Sigmoid colon (tissue), 7 donors: ENCODE data around the gene TWF2. TPM values are rescaled to one million over a fixed set of nuclear protein-coding genes. Genes with fewer than 3 reads are reported as not detected.
A peak's percentile ranks its signal among the peaks of the same experiment; 100 is the strongest.

Source experiments
- DNase-seq: peaks from one replicate; pipeline ENCODE4 v3.0.0-alpha.2; 2019
- H3K27ac ChIP-seq, 4 donors: fragments of 200-600 bp; sonication (generic); one replicate each; pipeline ENCODE4 v1.5.1; 2016 to 2019; ENCODE audit warnings: mild to moderate bottlenecking in 1 of 4
- H3K27me3 ChIP-seq, 3 donors: fragments of 200-600 bp; sonication (generic); one replicate each; pipeline ENCODE4 v1.5.1; 2019; ENCODE audit warnings: mild to moderate bottlenecking in 1 of 3
- H3K36me3 ChIP-seq, 4 donors: fragments of 200-600 bp; sonication (generic); one replicate each; pipeline ENCODE4 v1.5.1; 2016 to 2019
- H3K4me1 ChIP-seq, 4 donors: fragments of 200-600 bp; sonication (generic); one replicate each; pipeline ENCODE4 v1.5.1; 2017 to 2019
- H3K4me3 ChIP-seq, 4 donors: fragments of 200-600 bp; sonication (generic); one replicate each; pipeline ENCODE4 v1.5.1; 2017 to 2019; ENCODE audit warnings: mild to moderate bottlenecking in 2 of 4, moderate library complexity in 1 of 4
- H3K9me3 ChIP-seq, 4 donors: fragments of 200-600 bp in 3 of 4; sonication (generic) in 3 of 4; one replicate each; pipeline versions ENCODE4 v1.5.1 to v1.6.1; 2013 to 2019
- EP300 ChIP-seq, 4 donors: sonication (generic); formaldehyde crosslinking; IDR thresholded peaks; one replicate each; pipeline ENCODE4 v1.6.1; 2017; ENCODE audit warnings: antibody characterized with exemption in 4 of 4
- POLR2A ChIP-seq, 2 donors: fragments of 450-650 bp; IDR thresholded peaks; one replicate each; pipeline ENCODE4 v1.6.1; 2016; ENCODE audit warnings: antibody characterized with exemption in 2 of 2, mild to moderate bottlenecking in 2 of 2, moderate library complexity in 2 of 2
- POLR2AphosphoS5 ChIP-seq, 4 donors: sonication (generic); formaldehyde crosslinking; IDR thresholded peaks; one replicate each; pipeline ENCODE4 v1.6.1; 2017; ENCODE audit warnings: antibody characterized with exemption in 4 of 4
- WGBS, 2 donors: extraction: QIAGEN DNeasy Blood & Tissue Kit; methylation state at CpG; one replicate each; pipeline ENCODE4 v1.1.7; 2013; 5-methylcytosine and 5-hydroxymethylcytosine counted together
- intact Hi-C: fragments of 100-400 bp; cut with DNase I; formaldehyde crosslinking; loops from one replicate; pipeline ENCODE4 v1.15.1; 2023
- polyA plus RNA-seq, 3 donors: library from polyadenylated mRNA; stranded (reverse); fragments of 200-250 nt; gene quantifications; one replicate each; pipeline ENCODE4 v1.2.3, GENCODE V29; 2013
- total RNA-seq, 4 donors: library from RNA; depleted of rRNA; stranded (reverse); fragments of >200 nt; gene quantifications; one replicate each; pipeline ENCODE4 v1.1.0, GENCODE V29; 2016
- TF ChIP-seq, protein P1 (sequence below), 4 experiments: fragments of 450-650 bp in 3 of 4; fragments of 200-600 bp in 1 of 4; IDR thresholded peaks; one replicate each; pipeline ENCODE4 v1.5.1; 2016 to 2019; ENCODE audit warnings: antibody characterized with exemption in 4 of 4, mild to moderate bottlenecking in 3 of 4, moderate library complexity in 2 of 4
- donor health status: healthy with polysubstance abuse.
- donor health status: Bipolar disorder and iron deficiency.
- donor health status: healthy.

The TWF2 gene
- total and polyA plus RNA-seq, 7 donors = 40.4 to 79.3 (median 57.3) TPM

DNA sequence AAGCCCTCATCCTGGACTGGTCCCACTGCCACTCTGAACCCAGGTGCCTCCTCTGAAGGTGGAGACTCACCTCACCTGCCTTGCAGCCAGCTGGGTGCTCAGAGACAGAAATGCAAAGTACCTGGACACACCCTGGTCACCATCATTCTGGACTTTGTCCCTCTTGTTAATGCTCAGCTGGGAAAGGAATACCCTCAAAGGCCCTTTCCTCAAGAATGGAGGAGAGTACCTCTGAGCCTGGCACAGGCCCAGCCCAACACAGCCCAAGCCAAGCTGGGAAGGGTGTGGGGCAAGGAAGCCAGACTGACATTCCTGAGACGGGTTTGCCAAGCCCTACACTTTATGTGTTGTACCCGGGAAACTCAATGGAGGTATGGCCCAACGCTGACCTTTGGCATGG, 42.0 kb downstream of the TWF2 start:
- H3K9me3 ChIP-seq = no peaks in the 10 kb centered on the region
- H3K4me1 ChIP-seq = peaks cover 0 to 68% (median 50%) of the 10 kb centered on the region in 4 donors
- peaks cover 0 to 11% (median 3%) of the 10 kb centered on the region in 4 donors for H3K36me3 ChIP-seq
- DNase-seq = no peak
- no peaks in the 10 kb centered on the region for H3K27me3 ChIP-seq
- intact Hi-C loops = loop anchor here (5.0 kb wide), 2 partner anchors 140 to 255 kb away; partner anchors contain the start of genes DUSP7, PARP3 and RRP9
- whole genome bisulfite sequencing, 2 donors = 12 to 60% methylated on average over 3 of the region's 3 CpGs
- TF ChIP-seq EP300 (IDR thresholded peaks at IDR 0.05) (no peak), POLR2AphosphoS5 (IDR thresholded peaks at IDR 0.05) (no peak), POLR2A (IDR thresholded peaks at IDR 0.05) (no peak)
- TF ChIP-seq, protein P1, sequence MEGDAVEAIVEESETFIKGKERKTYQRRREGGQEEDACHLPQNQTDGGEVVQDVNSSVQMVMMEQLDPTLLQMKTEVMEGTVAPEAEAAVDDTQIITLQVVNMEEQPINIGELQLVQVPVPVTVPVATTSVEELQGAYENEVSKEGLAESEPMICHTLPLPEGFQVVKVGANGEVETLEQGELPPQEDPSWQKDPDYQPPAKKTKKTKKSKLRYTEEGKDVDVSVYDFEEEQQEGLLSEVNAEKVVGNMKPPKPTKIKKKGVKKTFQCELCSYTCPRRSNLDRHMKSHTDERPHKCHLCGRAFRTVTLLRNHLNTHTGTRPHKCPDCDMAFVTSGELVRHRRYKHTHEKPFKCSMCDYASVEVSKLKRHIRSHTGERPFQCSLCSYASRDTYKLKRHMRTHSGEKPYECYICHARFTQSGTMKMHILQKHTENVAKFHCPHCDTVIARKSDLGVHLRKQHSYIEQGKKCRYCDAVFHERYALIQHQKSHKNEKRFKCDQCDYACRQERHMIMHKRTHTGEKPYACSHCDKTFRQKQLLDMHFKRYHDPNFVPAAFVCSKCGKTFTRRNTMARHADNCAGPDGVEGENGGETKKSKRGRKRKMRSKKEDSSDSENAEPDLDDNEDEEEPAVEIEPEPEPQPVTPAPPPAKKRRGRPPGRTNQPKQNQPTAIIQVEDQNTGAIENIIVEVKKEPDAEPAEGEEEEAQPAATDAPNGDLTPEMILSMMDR (IDR thresholded peaks at IDR 0.05) = no peak
- H3K4me3 ChIP-seq = no peak overlapping the region
- peak overlapping the region; percentile 86 to 90 (median 88) for H3K27ac ChIP-seq

GRCh38 chr3:52195823-52196331, 43.1 kb downstream of the TWF2 start:
- no peak overlapping the region for H3K4me3 ChIP-seq
- DNase-seq = no peak
- peak in 1 of 4 donors; percentile 35 for TF ChIP-seq POLR2AphosphoS5 (IDR thresholded peaks at IDR 0.05)
- no peak for TF ChIP-seq EP300 (IDR thresholded peaks at IDR 0.05)
- no peaks in the 10 kb centered on the region for H3K9me3 ChIP-seq
- intact Hi-C loops = loop anchor here (5.0 kb wide), 2 partner anchors 139 to 254 kb away; partner anchors contain the start of genes DUSP7, PARP3 and RRP9
- peaks cover 0 to 4% (median 2%) of the 10 kb centered on the region in 4 donors for H3K36me3 ChIP-seq
- H3K27me3 ChIP-seq = no peaks in the 10 kb centered on the region
- H3K4me1 ChIP-seq = peaks cover 0 to 67% (median 47%) of the 10 kb centered on the region in 4 donors
- peak overlapping the region; percentile 26 to 64 (median 48) for H3K27ac ChIP-seq
- 68 to 72% methylated on average over 10 of the region's 10 CpGs for WGBS, 2 donors

- Histone ChIP-seq H3K27ac (peak overlapping the region in 1 of 4 donors; percentile 48), H3K27me3 (no peaks in the 10 kb centered on the region), H3K4me1 (peaks cover 0 to 65% (median 50%) of the 10 kb centered on the region in 4 donors), H3K36me3 (peaks cover 0 to under 1% (median under 1%) of the 10 kb centered on the region in 4 donors), H3K4me3 (no peak overlapping the region), H3K9me3 (no peaks in the 10 kb centered on the region)
- no peak for DNase-seq
- TF ChIP-seq, protein P1 (IDR thresholded peaks at IDR 0.05) = no peak
- TF ChIP-seq POLR2AphosphoS5 (IDR thresholded peaks at IDR 0.05) = no peak
- no peak for TF ChIP-seq POLR2A (IDR thresholded peaks at IDR 0.05)
- intact Hi-C loops = loop anchor here (5.0 kb wide), 2 partner anchors 138 to 253 kb away; partner anchors contain the start of genes DUSP7, PARP3 and RRP9
- WGBS, 2 donors = 83 to 90% methylated on average over 3 of the region's 3 CpGs
Measured at GRCh38 chr3:52195291-52195597, 43.7 kb downstream of the TWF2 start.

DNA sequence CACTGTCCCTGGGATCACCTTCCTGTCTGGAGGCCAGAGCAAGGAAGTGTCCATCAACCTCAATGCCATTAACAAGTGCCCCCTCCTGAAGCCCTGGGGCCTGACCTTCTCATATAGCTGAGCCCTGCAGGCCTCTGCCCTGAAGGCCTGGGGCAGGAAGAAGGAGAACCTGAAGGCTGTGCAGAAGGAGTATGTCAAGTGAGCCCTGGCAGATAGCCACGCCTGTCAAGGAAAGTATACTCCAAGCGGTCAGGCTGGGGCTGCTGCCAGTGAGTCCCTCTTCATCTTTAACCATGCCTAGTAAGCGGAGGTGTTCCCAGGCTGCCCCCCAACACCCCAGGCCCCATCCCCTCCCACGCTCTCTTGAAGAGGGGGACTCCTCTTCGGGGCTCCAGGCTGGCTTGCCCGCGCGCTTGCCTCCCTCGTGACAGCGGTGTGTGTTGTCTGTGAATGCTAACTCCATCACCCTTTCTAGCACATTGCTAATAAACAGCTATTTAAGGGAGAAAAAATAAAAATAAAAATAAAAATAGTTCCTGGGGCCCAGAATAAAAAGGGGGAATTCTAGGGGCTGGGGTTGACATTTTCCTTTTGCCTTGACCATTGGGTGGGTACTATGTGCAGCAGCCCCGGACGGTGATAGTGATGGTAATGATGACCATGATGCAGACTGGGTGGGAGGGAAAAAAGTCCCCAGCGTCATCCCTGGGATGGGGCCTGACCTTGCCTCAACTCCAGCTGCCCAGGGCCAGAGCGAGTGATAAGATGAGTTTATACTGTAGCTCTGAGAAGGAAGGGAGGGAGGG, 44.3 kb downstream of the TWF2 start:
- Histone ChIP-seq H3K36me3 (no peaks in the 10 kb centered on the region), H3K9me3 (no peaks in the 10 kb centered on the region), H3K27me3 (no peaks in the 10 kb centered on the region), H3K4me1 (peaks cover 0 to 68% (median 52%) of the 10 kb centered on the region in 4 donors), H3K27ac (peak overlapping the region in 3 of 4 donors; percentile 22 to 58 (median 48)), H3K4me3 (no peak overlapping the region)
- DNase-seq = peak; percentile 96
- 82 to 86% methylated on average over 14 of the region's 14 CpGs for WGBS, 2 donors
- intact Hi-C loops = loop anchor here (5.0 kb wide), 2 partner anchors 137 to 252 kb away; partner anchors contain the start of genes DUSP7, PARP3 and RRP9
- no peak for TF ChIP-seq POLR2A (IDR thresholded peaks at IDR 0.05)
- TF ChIP-seq, protein P1 (IDR thresholded peaks at IDR 0.05) = no peak
- no peak for TF ChIP-seq EP300 (IDR thresholded peaks at IDR 0.05)
- peak in 3 of 4 donors; percentile 35 to 72 (median 66) for TF ChIP-seq POLR2AphosphoS5 (IDR thresholded peaks at IDR 0.05)

- Histone ChIP-seq H3K4me3 (no peak overlapping the region), H3K36me3 (no peaks in the 10 kb centered on the region), H3K27ac (no peak overlapping the region), H3K27me3 (no peaks in the 10 kb centered on the region), H3K4me1 (peaks cover 0 to 54% (median 43%) of the 10 kb centered on the region in 4 donors), H3K9me3 (no peaks in the 10 kb centered on the region)
- DNase-seq = peak; percentile 84
- TF ChIP-seq POLR2A (IDR thresholded peaks at IDR 0.05) = no peak
- no peak for TF ChIP-seq EP300 (IDR thresholded peaks at IDR 0.05)
- TF ChIP-seq POLR2AphosphoS5 (IDR thresholded peaks at IDR 0.05) = no peak
- WGBS, 2 donors = 74 to 85% methylated on average over 18 of the region's 18 CpGs
- intact Hi-C loops = no loop called here
Measured at GRCh38 chr3:52193065-52193464, 45.9 kb downstream of the TWF2 start.
